Raji (cell line): ENCODE results near the gene FAM180A.

Source experiments
- POLR2A ChIP-seq: IDR thresholded peaks from 2 replicates; pipeline ENCODE4 v1.6.1; 2011; ENCODE audit warnings: low read depth, low read length, control low read depth; ENCODE audit not compliant: insufficient read depth

Gene FAM180A

GRCh38 chr7:135713836-135714470 is 34.7 kb downstream of the FAM180A start:
- no peak for TF ChIP-seq POLR2A

- no peak for TF ChIP-seq POLR2A
Measured at GRCh38 chr7:135712796-135713195, 35.8 kb downstream of the FAM180A start.

- no peak for TF ChIP-seq POLR2A
Measured at GRCh38 chr7:135712182-135712782, 36.3 kb downstream of the FAM180A start.

DNA sequence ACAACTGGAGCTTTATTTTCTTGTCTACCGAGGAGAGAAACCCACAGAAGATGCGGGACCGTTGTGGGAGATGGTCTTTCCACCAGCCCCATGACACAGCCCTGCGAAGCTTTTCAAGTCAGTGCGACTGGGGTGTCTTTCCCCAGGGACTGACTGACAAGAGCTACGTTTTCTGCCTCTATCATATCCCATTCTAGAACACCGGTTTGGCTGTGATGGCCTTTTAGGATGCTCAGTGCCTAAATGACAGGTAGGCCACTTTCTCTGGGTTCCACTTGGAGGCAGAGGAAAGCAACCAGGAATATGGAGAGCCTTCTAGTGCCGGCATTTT is 37.5 kb downstream of the FAM180A start:
- no peak for TF ChIP-seq POLR2A

- TF ChIP-seq POLR2A: no peak
Measured at GRCh38 chr7:135710417-135711138, 38.0 kb downstream of the FAM180A start.

DNA sequence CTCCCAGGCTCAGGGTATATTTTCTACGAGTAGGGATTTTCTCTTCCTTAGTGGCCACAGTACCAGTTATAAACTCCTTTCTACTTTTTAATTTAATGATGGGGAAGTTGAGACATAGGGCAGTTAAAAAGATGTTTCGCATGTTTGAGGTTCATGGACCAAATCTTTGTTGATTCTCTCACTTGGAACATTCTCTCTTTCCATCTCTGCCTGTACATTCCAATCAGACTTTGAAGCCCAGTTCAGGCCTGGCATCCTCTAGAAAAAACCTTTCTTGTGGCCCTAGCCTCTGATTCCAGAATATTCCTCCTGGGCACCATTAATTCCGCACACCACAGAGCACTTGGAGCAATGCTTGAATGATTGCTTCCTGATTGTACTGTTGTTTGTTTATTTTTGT is 39.1 kb downstream of the FAM180A start:
- TF ChIP-seq POLR2A: no peak

DNA sequence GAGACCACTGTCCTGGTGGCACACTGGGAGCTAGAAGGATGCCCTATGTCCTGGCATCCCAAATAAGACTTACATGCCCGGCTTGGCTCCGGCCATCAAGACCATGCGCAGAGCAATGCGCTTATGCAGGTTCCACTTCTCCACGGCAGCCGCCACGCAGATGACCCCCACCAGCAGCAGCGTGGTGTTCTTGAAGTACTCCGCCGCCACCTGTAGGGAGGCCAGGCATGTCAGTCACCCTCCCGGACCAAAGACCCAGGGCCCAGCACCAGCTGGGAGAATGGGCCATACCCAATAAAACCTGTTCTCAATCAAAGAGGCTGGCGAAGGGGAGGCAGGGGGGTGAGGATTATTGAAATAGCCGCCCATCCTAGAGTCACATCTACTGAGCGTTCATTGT is 40.6 kb downstream of the FAM180A start:
- no peak for TF ChIP-seq POLR2A

DNA sequence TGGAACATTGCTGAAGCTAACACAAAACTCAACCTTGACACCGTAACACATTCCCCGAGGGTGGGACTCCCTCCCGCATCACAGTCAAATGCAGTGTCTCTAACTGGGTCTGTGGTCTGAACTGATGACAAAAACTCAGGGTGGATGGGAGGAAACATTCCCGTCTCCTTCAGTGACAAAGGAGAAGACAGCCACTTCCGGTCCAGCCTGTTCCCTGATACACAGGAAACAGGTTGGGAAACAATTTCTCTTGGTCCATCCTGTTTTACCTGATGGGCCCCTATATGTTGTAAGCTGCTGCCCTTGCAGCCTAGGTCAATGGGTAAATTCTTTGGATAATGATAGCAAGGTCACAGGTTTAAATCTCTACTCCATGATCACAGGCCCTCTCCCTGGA is 41.0 kb downstream of the FAM180A start:
- no peak for TF ChIP-seq POLR2A

DNA sequence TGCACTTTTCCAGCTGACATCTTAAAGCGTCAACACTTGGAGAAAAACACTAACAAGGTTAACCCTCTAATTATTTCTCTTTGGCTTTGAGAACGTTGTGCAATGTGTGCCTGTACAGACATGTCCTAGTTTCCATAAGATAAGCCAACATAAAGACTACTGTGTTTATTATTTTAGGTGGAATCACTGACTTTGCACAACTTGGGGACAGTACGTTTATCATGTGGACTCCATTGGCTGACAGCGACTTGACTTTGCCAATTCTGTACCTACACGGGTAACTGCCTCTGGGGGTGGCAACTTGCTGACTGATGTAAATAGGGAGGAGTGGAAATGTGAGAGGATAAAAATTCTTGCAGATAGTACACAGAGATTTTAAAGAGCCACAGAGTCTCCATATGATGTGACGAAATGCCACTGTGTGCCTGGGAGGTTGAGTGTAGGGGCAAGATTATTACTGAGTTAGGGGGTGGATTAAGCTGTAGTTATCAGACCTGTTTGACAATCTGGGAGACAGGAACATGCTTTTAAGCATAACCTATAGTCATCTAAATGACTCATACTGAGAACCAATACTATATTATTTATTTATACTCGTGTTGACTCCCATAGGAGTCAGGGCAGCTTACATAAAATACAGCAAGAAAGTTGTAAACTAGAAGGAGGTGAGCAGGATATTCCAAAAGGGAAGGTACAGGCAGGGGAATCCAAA is 41.6 kb downstream of the FAM180A start:
- no peak for TF ChIP-seq POLR2A

DNA sequence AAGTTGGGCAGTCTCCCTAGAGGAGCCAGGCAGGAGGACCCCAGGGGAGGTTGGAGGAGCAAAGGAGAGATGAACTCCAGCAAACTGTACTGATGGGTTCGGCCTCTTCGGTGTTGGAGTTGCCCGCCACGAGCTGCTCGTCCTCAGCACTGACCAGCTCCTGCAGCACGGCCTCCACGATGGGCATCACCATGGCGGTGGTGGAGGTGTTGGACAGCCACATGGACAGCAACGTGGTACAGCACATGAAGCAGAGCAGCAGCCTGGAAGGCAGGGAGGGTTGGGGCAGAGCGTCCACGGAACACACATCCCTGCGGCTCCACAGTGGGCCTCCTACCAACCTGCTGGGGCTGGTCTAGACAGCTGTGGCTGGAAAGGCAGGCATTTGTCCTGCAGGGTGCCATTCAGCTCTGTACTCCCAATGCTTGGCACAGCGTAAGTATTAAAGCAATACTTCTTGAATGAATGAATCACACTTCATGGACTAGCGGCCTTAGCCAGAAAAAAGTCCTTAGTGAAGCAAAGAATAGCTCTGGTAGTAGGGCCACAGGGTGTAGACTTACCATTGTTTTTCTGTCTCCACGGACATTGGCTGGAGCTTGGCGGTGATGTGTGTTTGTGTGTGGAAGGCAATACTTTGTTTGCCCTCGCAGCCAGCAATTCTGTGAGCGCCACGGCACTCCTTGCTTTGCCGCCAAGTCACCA is 42.4 kb downstream of the FAM180A start:
- TF ChIP-seq POLR2A: no peak

DNA sequence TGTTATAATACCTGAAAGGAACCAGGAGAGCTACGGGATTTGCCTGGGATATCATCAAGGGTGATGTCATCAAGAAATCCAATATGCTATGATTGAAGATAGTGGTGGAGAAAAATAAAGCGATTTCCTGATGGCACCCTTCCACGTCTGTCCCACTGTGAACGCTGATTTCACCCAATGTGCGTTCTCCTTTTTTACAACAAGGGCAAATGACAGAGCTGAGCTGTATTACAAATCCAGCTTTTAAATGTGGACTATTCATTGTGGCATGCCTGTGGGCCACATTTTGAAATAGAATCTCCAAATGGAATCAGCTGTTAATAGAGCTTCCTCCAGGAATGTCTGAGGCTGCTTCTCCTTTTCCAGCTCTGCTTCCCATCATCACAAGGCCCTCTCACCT is 43.9 kb downstream of the FAM180A start:
- no peak for TF ChIP-seq POLR2A

DNA sequence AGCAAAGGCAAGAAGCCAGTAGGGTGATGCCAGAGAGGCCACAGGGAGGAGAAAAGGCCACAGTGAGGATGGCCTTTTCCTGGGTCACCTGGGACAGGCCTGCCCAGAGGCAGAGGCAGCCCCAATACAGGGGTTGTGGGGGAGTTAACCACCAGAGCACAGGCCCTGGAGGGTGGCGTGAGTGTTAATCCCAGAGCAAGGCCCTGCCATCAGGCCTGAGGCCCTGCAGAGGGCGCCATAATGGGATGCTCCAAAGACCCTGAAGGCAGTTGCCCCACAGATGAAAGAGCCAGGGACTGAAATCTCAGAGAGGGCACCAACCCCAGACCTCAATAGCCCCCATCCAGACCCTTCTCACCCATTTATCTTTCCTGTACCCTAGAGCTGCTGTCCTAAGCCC is 44.5 kb downstream of the FAM180A start:
- TF ChIP-seq POLR2A: no peak

- TF ChIP-seq POLR2A: no peak
Measured at GRCh38 chr7:135697276-135698049, 51.1 kb downstream of the FAM180A start.

GRCh38 chr7:135693558-135693957 is 55.1 kb downstream of the FAM180A start:
- no peak for TF ChIP-seq POLR2A
